ENCODE results near the gene TTLL6. TPM values are rescaled to one million over a fixed set of nuclear protein-coding genes. Genes with fewer than 3 reads are reported as not detected.

TTLL6 gene
- total RNA-seq, 2 donors from 2014 or later: 0.26 TPM; not detected in 1

DNA sequence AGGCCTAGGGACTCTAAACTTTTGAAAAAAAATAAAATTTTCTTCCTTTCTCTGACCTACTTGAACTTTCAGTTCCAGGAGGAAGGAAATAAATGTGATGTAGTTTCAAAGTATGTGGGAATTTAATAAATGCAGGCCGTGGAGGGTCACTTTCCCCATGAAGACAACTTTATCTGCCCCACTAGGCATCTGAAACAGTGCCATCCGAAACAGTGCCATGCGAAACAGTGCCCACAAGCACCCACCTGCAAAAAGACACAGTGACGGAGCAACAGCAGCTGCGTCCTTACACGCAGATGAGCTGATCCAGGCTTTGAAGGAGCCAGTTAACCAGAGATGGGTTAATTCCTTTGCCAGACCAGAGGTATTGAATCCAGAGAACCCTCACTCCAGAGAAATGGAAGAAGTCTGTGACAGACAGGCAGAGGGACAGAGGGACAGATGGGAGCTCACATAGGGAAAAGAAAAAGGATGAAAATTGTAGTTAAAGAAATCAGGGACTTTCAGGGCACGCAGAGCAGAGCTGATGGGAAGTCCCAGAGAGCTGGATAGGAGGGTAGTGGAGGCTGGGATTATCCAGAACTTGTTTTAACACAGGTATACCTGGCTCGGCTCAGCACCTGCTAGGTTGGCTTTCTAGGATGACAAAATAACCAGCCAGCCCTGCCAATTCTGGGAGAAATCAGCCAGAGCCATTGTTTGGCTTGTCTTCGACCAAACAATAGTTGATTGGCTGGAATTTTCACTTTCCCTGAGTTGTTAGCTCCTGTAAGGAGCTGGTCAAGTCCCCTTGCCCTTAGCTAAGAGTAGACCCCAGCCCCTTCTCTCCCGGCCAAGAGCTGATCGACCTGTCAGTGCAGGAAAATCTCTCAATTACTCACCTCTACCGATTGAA lies 71.4 kb downstream of the TTLL6 start:
- H3K27me3 ChIP-seq: peaks cover 0 to 49% of the 10 kb centered on the region in 2 donors
- no peak overlapping the region for H3K27ac ChIP-seq
- no peaks in the 10 kb centered on the region for H3K9me3 ChIP-seq
- TF ChIP-seq POLR2A (IDR thresholded peaks at IDR 0.05): no peak
- TF ChIP-seq, protein P1, sequence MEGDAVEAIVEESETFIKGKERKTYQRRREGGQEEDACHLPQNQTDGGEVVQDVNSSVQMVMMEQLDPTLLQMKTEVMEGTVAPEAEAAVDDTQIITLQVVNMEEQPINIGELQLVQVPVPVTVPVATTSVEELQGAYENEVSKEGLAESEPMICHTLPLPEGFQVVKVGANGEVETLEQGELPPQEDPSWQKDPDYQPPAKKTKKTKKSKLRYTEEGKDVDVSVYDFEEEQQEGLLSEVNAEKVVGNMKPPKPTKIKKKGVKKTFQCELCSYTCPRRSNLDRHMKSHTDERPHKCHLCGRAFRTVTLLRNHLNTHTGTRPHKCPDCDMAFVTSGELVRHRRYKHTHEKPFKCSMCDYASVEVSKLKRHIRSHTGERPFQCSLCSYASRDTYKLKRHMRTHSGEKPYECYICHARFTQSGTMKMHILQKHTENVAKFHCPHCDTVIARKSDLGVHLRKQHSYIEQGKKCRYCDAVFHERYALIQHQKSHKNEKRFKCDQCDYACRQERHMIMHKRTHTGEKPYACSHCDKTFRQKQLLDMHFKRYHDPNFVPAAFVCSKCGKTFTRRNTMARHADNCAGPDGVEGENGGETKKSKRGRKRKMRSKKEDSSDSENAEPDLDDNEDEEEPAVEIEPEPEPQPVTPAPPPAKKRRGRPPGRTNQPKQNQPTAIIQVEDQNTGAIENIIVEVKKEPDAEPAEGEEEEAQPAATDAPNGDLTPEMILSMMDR (IDR thresholded peaks at IDR 0.05): no peak
- 13 to 25% methylated on average over 12 of the region's 12 CpGs for WGBS, 2 donors
- H3K4me3 ChIP-seq: no peak overlapping the region
- DNase-seq (no peak), ATAC-seq (no peak)
- H3K4me1 ChIP-seq: no peaks in the 10 kb centered on the region
- intact Hi-C loops (cut with DNase I): no loop called here
- H3K36me3 ChIP-seq (replicated peaks in 1 of 2; ENCODE audit: insufficient read depth in 1 of 2, low read depth in 2 of 2): no peaks in the 10 kb centered on the region

DNA sequence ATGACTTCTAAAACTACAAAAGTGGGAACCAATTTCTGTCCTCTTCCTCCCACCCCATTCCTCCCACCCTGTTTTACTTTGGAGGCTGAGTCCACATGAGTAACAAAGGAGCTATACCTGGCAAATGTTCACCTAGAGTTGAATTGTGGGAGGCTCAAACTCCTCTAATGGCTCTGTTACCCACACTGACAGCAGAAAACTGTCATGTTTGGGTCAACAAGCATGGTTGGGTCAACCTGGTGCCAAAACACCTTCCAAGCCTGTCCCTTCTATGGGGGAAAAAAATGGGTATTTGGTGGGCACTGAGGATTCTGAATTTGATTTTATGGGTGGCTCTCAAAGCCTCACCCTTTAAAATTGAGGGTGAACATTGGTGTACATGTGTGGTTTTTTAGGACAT lies 76.5 kb downstream of the TTLL6 start:
- no peak for TF ChIP-seq POLR2A (IDR thresholded peaks at IDR 0.05)
- TF ChIP-seq, protein P1 (IDR thresholded peaks at IDR 0.05): no peak
- Histone ChIP-seq H3K4me1 (no peaks in the 10 kb centered on the region), H3K9me3 (no peaks in the 10 kb centered on the region), H3K27ac (no peak overlapping the region), H3K27me3 (peaks cover 0 to 13% of the 10 kb centered on the region in 2 donors), H3K36me3 (replicated peaks in 1 of 2; ENCODE audit: insufficient read depth in 1 of 2, low read depth in 2 of 2) (no peaks in the 10 kb centered on the region), H3K4me3 (no peak overlapping the region)
- DNase-seq (no peak), ATAC-seq (no peak)
- intact Hi-C loops (cut with DNase I): no loop called here

DNA sequence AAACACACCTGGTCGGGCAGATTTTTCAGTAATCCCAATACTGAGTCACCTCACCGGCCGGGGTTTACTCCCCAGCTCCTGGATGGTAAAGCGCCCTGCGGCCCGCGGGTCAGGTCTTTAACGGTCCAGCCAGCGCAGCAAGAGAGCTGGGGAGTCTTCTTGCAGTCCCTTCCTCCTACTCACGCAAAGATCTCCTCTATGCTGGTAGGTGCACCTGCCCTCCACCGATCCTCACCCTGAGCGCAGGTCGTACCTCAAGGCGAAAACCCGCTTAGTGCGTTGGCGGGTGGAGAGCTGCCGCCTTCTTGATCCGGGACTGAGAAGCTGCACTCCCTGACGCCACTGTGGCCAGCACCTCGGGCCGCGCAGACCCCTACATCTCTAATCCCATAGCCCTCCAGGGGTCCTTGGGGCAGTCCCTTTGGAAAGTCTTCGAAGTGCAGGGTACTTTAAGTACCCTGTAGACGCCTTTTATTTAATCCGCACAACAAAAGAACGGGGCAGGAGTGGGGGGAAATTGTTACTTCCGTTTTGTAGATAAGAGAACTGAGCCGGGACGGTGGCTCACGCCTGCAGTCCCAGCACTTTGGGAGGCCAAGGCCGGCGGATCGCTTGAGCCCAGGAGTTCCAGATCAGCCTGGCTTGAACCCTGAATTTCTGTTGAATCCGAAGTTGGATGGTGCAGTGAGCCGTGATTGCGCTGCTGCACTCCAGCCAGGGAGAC lies 78.1 kb downstream of the TTLL6 start:
- TF ChIP-seq, protein P1 (IDR thresholded peaks at IDR 0.05): no peak
- no peak for TF ChIP-seq POLR2A (IDR thresholded peaks at IDR 0.05)
- intact Hi-C loops (cut with DNase I): no loop called here
- Histone ChIP-seq H3K36me3 (replicated peaks in 1 of 2; ENCODE audit: insufficient read depth in 1 of 2, low read depth in 2 of 2) (no peaks in the 10 kb centered on the region), H3K9me3 (no peaks in the 10 kb centered on the region), H3K27ac (no peak overlapping the region), H3K4me3 (no peak overlapping the region), H3K4me1 (no peaks in the 10 kb centered on the region), H3K27me3 (peaks cover 0 to 22% of the 10 kb centered on the region in 2 donors)
- ATAC-seq (no peak), DNase-seq (no peak)
- WGBS, 2 donors: 4 to 5% methylated on average over 29 to 37 of the region's 37 CpGs

DNA sequence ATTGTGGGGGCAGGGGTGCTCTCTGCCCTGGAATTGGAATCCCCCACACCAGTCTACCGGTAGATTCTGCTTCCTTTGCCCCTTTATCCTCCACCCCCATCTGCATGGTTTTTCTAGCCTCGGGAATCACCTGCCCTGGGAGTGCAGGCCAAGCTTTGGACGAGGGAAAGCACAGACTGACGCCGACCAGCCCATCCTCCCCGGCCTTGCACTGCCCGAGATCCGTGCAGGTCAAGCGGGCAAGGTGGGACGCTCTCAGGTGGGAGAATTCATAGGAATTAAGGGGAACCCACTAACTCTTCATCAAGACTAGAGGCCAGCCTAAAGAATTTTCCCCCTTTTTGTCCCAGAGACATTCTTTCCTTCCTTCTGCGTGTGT lies 78.6 kb downstream of the TTLL6 start:
- WGBS, 2 donors: 3 to 8% methylated on average over 8 to 11 of the region's 11 CpGs
- H3K4me3 ChIP-seq: no peak overlapping the region
- ATAC-seq (no peak), DNase-seq (no peak)
- H3K9me3 ChIP-seq: no peaks in the 10 kb centered on the region
- no peak overlapping the region for H3K27ac ChIP-seq
- TF ChIP-seq, protein P1 (IDR thresholded peaks at IDR 0.05): no peak
- no peak for TF ChIP-seq POLR2A (IDR thresholded peaks at IDR 0.05)
- peaks cover 0 to 22% of the 10 kb centered on the region in 2 donors for H3K27me3 ChIP-seq
- no peaks in the 10 kb centered on the region for H3K36me3 ChIP-seq (replicated peaks in 1 of 2; ENCODE audit: insufficient read depth in 1 of 2, low read depth in 2 of 2)
- peaks cover under 1% of the 10 kb centered on the region for H3K4me1 ChIP-seq
- intact Hi-C loops (cut with DNase I): no loop called here

All from body of pancreas (tissue), 4 donors.